NOMO-1 (cell line): Measurements from ENCODE around the gene HSPB1.
A peak's percentile ranks its signal among the peaks of the same experiment; 100 is the strongest.
"Not testable (repeated sequence)": the region's sequence is repeated elsewhere in the genome, so short reads cannot be mapped to it uniquely, and the experiment has no call there.

Source experiments
- DNase-seq, 2 experiments: peaks; one replicate each; lab custom pipeline; 2025; ENCODE audit not compliant: unreplicated experiment in 2 of 2; lab: John Stamatoyannopoulos, UW

HSPB1 gene

DNA sequence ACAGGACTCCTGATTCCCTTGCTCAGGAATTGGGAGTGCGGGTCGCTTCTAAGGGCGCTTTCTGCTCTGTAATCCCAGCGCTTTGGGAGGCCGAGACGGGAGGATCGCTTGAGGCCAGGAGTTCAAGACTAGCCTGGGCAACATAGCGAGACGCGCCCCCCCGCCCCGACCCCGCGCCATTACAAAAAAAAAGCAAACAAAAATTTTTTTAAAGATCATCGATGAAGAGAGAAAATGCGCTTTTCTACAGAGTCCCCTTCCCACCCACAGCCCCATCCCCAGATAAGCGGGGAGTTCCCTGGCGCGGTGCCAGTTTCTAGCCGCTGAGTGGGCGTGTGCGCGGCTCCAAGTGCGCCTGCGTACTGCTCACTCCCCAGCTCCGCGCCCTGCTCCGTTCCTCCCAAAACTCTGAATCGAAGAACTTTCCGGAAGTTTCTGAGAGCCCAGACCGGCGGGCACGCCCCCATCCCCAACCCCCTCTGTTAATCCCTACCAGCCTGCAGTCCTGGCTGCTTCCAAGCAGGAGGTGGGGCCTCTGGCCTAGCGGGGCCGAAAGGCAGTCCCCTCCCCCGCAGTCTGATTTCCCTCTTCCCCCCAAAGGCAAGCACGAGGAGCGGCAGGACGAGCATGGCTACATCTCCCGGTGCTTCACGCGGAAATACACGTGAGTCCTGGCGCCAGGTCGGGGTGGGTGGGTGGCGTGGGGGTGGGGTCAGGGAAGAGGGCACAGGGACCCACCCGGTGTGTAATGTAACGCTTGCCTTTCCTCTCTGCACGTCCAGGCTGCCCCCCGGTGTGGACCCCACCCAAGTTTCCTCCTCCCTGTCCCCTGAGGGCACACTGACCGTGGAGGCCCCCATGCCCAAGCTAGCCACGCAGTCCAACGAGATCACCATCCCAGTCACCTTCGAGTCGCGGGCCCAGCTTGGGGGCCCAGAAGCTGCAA is 1.0 kb downstream of the HSPB1 start:
- peak; percentile 94 to 96 for DNase-seq

DNA sequence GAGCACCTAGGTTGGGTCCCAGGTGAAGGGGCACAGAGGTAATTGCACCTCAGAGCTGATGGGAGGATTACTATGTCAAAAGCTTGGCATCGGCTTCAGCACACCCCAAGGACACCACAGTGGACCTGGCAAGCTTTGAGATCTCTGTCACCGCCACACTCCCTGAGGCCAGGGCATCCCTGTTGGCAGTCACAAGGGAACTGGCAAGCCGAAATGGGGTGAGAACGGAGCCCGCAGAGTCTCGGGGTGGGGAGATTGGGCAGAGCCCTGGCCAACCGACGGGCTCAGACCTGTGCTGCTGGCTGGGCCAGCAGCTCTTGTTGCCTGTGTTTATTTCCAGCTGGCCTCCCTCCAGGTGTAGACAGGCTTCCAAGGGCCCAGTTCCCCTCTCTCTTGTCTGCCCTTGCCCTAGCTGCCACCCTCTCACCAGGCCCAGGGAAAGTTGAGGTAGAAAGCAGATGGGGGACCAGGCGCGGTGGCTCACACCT is 2.5 kb downstream of the HSPB1 start:
- no peak for DNase-seq

DNA sequence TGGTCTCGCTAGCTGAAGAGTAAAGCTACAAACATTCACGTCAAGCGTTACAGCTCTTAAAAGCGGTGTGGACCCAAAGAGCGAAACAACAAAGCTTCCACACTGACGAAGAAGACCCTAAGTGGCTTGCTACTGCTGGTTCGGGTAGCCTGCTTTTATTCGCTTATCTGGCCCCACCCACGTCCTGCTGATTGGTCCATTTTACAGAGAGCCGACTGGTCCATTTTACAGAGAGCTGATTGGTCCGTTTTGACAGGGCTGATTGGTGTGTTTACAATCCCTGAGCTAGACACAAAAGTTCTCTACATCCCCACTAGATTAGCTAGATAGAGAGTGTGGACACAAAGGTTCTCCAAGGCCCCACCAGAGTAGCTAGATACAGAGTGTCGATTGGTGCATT is 6.4 kb downstream of the HSPB1 start:
- DNase-seq: not testable (repeated sequence)

DNA sequence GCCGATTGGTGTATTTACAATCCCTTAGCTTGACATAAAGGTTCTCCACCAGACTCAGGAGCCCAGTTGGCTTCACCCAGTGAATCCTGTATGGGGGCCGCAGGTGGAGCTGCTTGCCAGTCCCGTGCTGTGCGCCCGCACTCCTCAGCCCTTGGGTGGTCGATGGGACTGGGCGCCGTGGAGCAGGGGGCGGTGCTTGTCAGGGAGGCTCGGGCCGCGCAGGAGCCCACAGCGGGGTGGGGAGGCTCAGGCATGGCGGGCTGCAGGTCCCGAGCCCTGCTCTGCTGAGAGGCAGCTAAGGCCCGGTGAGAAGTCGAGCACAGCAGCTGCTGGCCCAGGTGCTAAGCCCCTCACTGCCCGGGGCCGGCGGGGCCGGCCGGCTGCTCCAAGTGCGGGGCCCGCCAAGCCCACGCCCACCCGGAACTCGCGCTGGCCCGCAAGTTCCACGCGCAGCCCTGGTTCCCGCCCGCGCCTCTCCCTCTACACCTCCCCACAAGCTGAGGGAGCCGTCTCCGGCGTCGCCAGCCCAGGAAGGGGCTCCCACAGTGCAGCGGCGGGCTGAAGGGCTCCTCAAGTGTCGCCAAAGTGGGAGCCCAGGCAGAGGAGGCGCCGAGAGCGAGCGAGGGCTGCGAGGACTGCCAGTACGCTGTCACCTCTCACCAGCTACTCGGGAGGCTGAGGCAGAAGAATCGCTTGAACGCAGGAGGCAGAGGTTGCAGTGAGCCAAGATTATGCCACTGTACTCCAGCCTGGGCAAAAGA is 7.0 kb downstream of the HSPB1 start:
- DNase-seq: not testable (repeated sequence)

DNA sequence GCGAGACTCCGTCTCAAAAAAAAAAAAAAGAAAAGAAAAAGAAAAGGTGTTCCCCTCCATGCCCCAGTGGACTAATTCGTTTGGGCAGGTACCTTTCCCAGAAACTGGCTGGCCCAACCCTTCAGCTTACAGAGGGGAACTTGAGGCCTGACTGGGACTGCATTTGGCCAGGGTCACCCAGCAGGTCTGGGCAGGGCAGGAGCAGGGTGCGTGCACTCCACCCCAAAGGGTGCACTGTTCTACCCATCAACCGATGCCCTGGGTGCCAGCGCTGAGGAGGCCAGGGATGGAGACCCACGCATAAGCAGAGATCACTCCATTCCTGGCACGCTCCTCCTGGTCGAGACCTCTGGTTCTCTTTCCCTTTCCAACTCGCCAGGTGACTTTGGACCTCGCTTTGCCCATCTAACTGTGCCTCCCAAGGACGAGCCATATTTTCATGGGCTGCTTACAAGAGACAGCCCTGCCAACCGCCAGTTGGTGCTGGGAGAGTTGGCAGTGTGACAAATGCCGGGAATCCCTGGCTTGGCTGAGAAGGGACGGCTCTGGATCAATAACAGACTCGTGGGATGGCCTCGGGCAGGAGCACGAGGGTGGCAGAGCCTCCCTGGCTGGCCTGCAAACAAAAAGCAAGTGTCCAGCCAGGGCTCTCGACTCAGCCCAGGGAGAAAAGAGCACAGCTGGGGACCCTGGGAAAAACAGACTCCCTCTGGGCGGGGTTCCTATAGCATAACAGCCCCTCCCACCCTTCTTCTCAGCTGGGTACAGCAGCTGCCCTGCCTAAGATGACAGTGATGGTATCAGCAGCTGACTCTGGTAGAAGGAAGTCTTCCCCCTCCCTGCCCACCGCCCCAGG is 7.9 kb downstream of the HSPB1 start:
- DNase-seq: no peak

DNA sequence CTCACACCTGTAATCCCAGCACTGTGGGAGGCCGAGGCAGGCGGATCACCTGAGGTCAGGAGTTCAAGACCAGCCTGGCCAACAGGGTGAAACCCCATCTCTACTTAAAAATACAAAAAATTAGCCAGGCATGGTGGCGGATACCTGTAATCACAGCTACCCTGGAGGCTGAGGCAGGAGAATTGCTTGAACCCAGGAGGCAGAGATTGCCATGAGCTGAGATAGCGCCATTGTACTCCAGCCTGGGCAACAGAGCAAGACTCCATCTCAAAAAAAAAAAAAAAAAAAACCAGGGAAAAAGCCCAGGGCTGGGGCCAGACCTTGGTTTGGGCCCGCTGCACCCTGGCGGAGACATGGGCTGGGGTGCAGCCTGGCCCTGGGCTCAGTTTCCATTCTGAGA is 9.4 kb downstream of the HSPB1 start:
- DNase-seq: not testable (repeated sequence)

DNA sequence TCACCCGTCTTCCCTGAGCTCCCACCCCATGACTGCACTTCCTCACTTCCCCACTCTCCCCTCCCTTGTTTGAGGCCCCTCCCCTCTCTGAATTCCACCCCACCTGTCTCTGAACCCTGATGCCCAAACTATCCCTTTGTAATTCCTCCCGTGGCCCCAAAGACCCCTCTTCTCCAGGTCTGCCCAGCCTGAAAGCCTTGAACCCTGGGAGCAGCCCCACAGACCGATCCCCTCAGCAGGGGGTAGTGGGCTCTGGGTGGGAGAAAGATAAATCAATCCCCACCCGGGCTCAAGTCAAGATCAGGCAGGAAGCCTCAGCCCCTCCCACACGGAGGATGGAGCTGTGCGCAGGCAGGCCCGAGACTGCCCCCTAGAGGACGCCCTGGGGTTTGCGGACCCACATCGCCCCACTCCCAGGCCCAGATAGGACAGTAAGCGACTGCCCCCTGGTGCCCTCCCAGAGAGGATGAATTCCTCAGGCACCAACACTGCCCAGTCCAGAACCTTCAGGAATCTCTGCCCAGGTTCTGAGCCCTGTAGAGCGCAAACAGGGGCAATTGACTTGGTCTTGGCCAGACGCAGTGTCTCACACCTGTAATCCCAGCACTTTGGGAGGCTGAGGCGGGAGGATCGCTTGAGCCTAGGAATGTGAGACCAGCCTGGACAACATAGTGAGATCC is 11.7 kb downstream of the HSPB1 start:
- peak; percentile 100 for DNase-seq

DNA sequence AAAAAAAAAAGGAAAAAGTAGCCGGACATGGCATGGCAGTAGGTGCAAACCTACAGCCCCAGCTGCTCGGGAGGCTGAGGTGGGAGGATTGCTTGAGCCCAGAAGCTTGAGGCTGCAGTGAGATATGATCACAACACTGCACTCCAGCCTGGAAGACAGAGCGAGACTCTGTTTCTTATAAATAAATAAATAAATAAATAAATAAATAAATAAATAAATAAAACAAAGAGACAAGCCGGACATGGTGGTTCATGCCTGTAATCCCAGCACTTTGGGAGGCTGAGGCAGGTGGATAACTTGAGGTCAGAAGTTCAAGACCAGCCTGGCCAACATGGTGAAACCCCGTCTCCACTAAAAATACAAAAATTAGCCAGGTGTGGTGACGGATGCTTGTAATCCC is 12.3 kb downstream of the HSPB1 start:
- DNase-seq: not testable (repeated sequence)

DNA sequence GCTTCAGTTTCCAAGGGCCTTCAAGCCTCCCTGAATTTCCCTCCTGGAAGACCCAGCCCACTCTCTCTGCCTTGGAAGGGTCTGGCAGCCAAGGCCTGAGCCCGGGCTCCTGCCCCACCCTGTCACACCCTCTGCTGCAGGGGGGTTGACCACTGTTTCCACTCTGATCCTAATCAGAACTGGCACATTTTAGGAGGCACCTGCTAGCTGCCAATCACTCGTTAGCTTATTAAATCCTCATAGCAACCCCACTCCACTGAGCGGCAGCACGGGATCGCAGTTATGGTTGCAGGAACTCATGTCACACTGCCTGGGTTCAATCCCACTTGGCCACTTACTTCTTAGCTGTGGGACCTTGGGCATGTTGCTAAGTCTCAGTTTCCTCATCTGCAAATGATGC is 12.9 kb downstream of the HSPB1 start:
- DNase-seq: no peak

DNA sequence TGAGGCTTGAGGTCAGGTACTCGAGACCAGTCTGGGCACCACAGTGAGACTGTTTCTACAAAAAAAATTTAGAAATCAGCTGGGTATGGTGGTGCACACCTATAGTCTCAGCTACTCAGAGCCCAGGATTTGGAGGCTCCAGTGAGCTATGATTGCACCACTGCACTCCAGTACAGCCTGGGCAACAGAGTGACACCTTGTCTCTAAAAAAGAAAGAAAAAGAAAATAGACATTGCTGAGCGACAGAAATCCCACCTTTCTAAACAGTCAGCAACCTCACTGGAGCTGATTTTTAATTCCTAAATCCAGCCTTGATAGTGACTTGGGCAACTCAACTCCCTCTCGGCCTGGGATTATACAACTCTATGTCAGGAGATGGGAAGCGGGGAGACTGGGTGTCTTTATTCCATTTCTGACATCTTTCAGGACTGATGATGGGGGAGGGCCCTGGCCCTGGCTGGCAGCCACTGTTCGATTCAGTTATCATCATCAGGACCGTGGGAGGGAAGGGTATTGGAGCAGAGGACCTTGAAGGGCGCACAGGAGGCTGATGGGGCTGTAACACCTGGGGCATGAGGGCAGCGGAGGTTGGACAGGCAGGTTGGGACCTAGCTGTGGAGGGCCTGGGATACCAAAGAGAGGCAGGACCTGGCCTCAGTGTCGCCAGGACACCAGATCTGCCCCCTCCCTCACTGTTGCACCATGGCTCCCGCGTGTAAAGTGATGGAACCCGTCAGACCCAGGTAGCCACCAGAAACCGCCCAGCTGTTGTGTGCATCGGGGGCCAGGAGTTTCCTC is 14.7 kb downstream of the HSPB1 start:
- DNase-seq: no peak

DNA sequence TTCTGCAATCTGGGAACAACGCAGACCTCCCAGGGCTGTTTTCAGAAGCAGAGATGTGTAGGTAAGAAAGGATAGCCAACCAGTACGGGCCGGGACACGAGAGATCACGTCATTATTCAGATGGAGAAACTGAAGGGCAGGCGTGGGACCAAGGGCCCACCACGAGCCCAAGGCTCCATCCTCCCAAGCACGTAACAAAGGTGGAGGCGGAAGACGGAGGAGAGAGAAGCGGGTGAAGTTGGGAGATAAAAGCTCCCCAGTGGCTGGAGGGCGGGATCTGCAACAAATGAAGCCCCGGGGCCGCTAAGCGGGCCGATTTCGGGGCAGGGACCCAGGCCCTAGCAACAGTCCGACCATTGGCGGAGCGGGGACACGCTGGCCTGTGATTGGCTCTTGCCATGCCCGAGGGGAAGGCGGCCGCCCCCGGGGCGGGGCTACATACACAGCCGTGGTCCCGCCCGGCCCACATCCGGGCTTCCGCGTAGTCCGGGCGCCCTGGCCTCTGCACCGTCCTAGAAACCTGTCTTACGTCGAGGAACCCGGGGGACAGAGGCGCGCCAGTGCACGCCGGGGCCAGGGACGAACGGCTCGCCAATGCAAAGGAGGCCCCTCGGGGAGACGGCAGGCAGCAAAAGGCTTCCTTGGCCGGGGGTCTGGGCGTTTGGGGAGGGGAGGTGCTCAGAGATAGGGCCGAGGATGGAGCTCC is 15.5 kb downstream of the HSPB1 start:
- peak; percentile 100 for DNase-seq

DNA sequence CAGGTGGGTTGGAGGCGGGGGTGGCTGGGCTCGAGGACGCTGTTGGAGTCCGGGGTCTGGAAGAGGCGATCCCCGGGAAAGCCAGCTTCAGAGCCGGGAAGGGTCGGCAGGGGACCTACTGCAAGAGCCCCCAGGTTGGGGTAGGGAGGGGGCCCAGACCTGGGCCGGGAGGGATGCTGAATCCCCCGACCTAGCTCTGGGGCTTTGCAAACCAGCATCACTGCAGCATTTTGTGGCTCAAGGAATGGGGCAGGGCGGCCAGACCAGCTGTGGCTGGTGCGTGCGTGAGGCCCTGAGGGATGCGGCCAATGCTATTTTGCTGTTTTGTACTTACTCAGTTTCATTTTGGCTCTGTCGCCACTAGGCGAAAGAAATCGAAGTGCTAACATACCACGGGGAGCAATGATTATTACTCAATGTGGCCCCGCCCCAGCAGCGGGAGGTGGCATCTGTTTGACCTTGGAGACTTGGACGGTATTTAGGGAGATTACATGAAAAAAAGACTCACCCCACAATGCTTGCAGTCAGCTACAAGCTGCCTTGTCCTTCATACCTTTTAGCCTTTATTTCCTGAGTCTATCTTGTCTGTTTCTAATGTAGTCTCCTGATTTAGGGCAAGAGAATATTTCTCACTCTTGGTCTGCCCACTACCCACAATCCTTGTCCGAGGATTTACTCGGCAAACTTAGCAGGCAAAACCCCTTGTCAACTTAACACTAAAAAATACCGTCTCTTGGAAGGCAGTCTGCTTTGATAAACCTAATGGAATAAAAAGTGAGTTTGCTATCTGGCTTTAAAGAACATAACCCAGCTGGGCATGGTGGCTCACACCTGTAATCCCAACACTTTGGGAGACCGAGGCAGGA is 16.2 kb downstream of the HSPB1 start:
- DNase-seq: peak; percentile 96 to 100

DNA sequence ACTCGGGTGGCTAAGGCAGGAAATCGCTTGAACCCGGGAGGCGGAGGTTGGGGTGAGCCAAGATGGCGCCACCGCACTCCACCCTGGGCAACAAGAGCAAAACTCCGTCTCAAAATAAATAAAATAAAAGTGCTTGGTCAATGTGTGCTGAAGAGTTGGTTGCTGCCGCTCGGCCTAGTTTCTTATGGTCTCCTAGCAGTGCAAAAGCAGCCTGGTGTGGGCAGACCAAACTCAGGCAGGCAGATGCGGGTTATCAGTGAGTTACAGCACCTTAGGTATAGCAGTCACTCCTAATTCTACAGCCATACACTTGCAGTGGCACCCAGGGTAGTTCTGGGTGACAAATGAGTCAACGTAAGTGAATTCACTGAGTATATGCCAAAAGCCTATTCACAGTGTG is 22.6 kb downstream of the HSPB1 start:
- no peak for DNase-seq

DNA sequence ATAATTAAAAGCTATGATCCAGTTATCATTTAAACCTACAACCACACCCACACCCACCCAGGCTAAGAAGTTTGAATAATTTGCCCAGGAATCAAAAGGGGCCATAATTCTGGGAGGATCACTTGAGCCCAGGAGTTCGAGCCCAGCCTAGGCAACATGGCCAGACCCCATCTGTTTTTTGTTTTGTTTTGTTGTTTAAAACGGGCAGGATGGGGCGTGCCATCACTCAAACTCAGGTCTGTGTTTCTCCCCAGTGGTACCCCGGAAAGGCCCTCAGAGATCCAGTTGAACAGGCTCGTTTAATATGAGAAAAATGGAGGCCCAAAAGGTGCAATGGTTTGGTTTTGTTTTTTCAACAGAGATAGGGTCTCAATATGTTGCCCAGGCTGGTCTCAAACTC is 23.3 kb downstream of the HSPB1 start:
- no peak for DNase-seq

DNA sequence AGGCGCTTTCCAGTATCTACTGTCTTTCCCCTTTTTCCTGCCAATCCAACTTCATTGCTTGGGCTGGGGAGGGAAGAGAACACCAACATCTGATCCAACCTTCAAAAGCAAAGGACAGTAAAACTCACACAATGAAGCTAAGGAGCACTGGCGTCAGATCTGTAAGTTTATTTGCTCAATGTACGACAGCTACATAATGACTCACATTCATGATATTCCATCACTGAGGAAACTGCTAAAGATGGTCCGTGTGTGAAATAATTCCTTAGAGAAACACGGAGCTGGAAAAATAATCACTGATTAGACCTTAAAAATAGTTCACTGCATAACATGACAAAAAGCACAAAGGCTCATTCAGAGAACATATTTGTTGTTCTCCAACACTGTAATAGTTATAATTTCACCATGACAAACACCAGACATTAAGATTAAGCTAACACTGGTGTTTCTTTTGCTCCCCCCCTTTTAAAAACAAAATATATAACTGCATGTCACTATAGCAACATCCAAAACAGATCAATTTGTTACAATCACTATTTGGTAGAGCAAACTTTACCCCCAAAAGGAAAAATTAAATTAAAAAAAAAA is 24.3 kb downstream of the HSPB1 start:
- DNase-seq: no peak

DNA sequence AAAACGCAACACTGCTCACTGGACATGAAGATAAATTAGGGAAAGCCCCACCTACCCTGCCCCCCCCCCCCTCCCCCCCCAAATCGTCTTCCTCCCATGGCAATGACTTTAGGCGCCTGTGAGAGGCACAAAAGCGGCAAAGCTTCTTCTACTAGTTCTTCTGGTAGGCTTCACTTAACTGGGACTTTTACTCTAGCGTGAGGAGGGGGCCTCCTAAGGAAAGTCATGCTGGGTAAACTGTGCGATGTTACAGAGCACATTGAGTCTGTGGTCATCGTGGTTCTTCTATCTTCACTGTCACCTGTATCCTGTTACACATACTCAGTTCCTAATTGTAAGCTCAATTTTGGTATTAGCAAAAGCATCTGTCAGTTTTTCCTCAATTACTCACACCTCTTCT is 25.1 kb downstream of the HSPB1 start:
- DNase-seq: no peak

DNA sequence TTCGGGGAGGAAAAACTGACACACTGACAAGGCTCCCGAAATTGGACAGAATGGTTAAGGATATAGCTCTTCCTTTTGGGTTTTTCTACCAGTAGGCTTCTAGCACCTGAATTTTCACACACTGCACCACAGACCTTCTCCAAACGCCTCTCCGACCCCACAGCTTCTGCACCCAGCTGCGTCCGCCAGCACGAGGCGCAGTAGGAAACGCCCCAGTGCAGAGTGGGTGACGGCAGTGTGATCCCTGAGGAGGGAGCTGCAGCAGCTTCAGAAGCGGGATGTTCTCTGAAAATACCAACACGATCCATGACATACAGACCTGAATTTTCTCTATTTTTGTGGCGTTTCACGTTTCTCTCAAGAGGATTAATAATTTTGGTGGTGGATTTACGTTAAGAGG is 25.9 kb downstream of the HSPB1 start:
- DNase-seq: no peak

DNA sequence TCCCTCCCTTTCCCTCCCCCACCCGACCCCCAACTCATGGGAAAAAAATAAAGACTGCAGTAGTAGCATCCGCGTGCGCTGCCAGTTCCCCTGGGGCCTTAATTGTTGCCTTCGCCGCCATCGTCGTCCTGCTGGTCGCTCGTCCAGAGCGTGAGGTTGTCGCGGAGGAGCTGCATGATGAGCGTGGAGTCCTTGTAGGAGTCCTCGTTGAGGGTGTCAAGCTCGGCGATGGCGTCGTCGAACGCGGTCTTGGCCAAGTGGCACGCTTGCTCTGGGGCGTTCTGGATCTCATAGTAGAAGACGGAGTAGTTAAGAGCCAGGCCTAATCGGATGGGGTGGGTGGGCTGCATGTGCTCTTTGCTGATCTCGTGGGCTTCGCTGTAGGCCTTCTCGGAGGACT is 27.0 kb downstream of the HSPB1 start:
- no peak for DNase-seq
